ENCODE measurements around the gene REM2. TPM values are rescaled to one million over a fixed set of nuclear protein-coding genes. Genes with fewer than 3 reads are reported as not detected.
"Not testable (repeated sequence)": the region's sequence is repeated elsewhere in the genome, so short reads cannot be mapped to it uniquely, and the experiment has no call there.

Gene REM2
- total RNA-seq, 1 donor from 2014 or later = 3.0 TPM

DNA sequence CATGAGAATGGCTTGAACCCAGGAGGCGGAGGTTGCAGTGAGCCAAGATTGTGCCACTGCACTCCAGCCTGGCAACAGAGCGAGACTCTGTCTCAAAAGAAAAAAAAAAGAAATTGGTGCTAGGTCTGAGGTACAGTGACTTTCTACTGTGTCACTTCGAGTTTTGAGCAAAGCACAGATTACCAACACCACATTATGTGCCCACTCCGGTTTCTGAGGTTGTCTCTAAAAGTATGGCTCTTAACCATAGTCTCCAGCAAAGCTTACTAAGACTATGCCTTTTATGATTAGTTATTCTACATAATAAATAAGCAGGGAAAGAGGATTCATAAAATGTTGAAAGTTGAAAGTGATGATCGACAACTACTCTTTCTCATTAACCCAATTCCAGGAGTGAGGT, 27.9 kb downstream of the REM2 start:
- H3K27me3 Mint-ChIP-seq (ENCODE audit: low read depth) = no peaks in the 10 kb centered on the region
- H3K27ac Mint-ChIP-seq (ENCODE audit: unreplicated experiment) = no peak overlapping the region
- H3K4me1 Mint-ChIP-seq = peaks cover 5% of the 10 kb centered on the region
- H3K36me3 Mint-ChIP-seq (ENCODE audit: low read depth) = peaks cover 14% of the 10 kb centered on the region
- no peak overlapping the region for H3K4me3 Mint-ChIP-seq
- no peak for DNase-seq (ENCODE audit: low read depth, low spot score)
- H3K9me3 Mint-ChIP-seq = no peaks in the 10 kb centered on the region
- TF ChIP-seq, protein P1, sequence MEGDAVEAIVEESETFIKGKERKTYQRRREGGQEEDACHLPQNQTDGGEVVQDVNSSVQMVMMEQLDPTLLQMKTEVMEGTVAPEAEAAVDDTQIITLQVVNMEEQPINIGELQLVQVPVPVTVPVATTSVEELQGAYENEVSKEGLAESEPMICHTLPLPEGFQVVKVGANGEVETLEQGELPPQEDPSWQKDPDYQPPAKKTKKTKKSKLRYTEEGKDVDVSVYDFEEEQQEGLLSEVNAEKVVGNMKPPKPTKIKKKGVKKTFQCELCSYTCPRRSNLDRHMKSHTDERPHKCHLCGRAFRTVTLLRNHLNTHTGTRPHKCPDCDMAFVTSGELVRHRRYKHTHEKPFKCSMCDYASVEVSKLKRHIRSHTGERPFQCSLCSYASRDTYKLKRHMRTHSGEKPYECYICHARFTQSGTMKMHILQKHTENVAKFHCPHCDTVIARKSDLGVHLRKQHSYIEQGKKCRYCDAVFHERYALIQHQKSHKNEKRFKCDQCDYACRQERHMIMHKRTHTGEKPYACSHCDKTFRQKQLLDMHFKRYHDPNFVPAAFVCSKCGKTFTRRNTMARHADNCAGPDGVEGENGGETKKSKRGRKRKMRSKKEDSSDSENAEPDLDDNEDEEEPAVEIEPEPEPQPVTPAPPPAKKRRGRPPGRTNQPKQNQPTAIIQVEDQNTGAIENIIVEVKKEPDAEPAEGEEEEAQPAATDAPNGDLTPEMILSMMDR (conservative IDR thresholded peaks at IDR 0.05) = no peak

- H3K27me3 Mint-ChIP-seq (ENCODE audit: low read depth); DNase-seq (ENCODE audit: low read depth, low spot score); H3K9me3 Mint-ChIP-seq; H3K27ac Mint-ChIP-seq (ENCODE audit: unreplicated experiment): not testable (repeated sequence)
- Mint-ChIP-seq H3K4me1 (peaks cover 31% of the 10 kb centered on the region), H3K36me3 (ENCODE audit: low read depth) (peaks cover 12% of the 10 kb centered on the region), H3K4me3 (peak overlapping the region; percentile 57)
Measured at GRCh38 chr14:22914836-22915235, 31.8 kb downstream of the REM2 start.

DNA sequence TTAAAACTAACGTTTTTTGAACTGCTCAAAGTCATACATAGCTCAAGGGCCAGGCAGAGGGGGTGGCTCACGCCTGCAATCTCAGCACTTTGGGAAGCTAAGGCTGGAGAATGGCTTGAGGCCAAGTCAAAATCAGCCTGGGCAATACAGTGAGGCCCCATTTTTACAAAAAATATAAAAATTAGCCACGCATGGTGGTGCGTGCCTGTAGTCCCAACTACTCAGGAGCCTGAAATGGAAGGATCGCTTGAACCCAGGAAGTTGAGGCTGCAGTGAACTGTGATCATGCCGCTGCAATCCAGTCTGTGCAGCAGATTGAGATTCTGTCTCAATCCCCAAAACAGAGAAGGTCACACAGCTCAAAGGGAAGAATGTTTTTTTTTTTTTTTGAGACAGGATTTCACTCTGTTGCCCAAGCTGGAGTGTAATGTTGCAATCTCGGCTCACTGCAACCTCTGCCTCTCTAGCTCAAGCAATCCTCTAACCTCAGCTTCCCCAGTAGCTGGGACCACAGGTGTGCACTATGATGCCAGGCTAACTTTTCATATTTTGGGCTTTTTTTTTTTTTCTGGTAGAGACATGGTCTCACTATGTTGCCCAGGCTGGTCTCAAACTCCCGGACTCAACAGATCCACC, 33.0 kb downstream of the REM2 start:
- Mint-ChIP-seq H3K4me3 (peak overlapping the region; percentile 95), H3K27ac (ENCODE audit: unreplicated experiment) (no peak overlapping the region), H3K9me3 (no peaks in the 10 kb centered on the region), H3K36me3 (ENCODE audit: low read depth) (peaks cover 15% of the 10 kb centered on the region), H3K4me1 (peaks cover 34% of the 10 kb centered on the region), H3K27me3 (ENCODE audit: low read depth) (peaks cover 3% of the 10 kb centered on the region)
- TF ChIP-seq, protein P1 (conservative IDR thresholded peaks at IDR 0.05) = no peak
- DNase-seq (ENCODE audit: low read depth, low spot score) = no peak

DNA sequence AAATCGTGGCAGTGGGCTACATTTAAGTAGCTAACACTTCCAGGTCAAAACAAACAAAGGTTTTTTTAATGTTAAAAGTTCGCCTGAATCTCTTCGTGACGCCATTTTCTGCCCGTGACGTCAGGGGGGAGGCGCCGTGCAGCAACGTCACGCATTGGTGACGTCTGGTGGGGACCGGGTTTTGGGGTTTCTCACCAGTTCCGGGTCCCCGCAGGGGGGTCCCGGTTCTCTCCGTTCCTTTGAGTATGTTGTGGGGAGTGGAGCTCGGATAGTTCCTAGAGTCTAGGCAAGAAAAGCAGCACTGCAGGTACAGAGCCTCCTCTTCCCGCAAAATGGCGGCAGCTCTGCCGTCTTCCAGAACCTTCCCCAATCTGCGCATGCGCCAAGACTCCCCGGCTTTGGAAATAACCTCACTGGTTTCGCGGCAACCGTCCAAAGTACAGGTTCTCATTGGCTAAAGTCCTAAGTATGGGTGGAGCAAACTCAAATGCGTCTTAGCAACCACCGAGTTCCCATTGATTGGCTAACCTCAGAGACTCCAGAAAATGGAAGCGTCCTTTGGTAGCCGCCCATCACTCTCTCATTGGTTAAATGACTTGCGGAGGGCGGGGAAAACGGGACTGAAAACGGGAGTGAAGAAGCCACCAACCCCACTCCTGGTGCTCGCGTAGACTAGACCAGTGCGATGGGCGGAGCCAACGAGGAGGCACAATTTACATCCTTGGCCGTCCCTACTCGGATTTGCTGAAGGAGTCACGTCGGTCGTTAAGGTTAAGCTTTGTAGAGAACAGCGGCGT, 36.0 kb downstream of the REM2 start, which contains the start of gene RBM23:
TSS of gene RBM23 (minus strand) at position 346 of the 797 bp plus-strand sequence.
- peak; percentile 100 for DNase-seq (ENCODE audit: low read depth, low spot score)
- Mint-ChIP-seq H3K4me3 (peak within 1 kb of the TSS; percentile 95), H3K36me3 (ENCODE audit: low read depth) (peaks cover 24% of the 10 kb centered on the region), H3K9me3 (no peaks in the 10 kb centered on the region), H3K27me3 (ENCODE audit: low read depth) (peaks cover 3% of the 10 kb centered on the region), H3K4me1 (peaks cover 29% of the 10 kb centered on the region), H3K27ac (ENCODE audit: unreplicated experiment) (peak within 1 kb of the TSS; percentile 100)
- TF ChIP-seq, protein P1 (conservative IDR thresholded peaks at IDR 0.05) = no peak

DNA sequence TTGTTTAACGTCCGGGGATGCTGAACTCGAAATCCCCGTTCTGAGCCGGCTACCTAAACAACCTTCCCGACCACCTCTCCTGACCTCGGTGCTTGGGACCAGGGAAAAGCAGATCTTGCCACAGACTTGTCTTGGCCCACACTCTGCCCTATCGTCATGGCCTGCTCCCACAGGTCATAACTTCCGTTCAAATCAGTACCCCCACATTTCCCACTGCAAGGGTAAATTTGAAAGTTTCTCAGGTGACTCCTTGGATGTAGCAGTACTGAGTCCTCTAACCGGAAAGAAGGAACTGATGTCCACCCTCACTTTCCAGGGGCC, 36.5 kb downstream of the REM2 start:
- Mint-ChIP-seq H3K27ac (ENCODE audit: unreplicated experiment) (no peak overlapping the region), H3K4me3 (peak overlapping the region; percentile 95), H3K4me1 (peaks cover 29% of the 10 kb centered on the region), H3K9me3 (no peaks in the 10 kb centered on the region), H3K36me3 (ENCODE audit: low read depth) (peaks cover 22% of the 10 kb centered on the region), H3K27me3 (ENCODE audit: low read depth) (peaks cover 3% of the 10 kb centered on the region)
- TF ChIP-seq, protein P1 (conservative IDR thresholded peaks at IDR 0.05) = no peak
- DNase-seq (ENCODE audit: low read depth, low spot score) = no peak

DNA sequence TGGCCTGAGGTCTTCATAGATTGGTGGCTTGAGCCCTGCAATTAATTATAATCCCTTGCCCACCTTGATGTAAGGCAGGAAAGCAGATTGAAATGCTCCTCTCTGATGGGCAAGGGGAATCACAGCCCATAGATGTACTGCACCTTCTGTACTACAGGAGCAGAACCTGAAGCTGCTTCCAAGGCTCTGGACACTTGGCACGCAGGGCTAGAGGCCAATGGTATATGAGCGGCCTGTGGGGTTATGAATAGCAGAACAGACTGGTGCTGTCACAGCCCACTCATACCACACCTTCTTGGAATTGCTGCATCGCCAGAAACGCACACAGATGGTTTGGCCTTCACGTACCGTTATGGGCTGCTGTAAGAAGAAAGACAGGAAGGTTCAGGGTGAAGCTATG, 37.7 kb downstream of the REM2 start:
- peaks cover 24% of the 10 kb centered on the region for H3K36me3 Mint-ChIP-seq (ENCODE audit: low read depth)
- TF ChIP-seq, protein P1 (conservative IDR thresholded peaks at IDR 0.05) = no peak
- no peak for DNase-seq (ENCODE audit: low read depth, low spot score)
- no peak overlapping the region for H3K4me3 Mint-ChIP-seq
- peaks cover 29% of the 10 kb centered on the region for H3K4me1 Mint-ChIP-seq
- no peak overlapping the region for H3K27ac Mint-ChIP-seq (ENCODE audit: unreplicated experiment)
- H3K9me3 Mint-ChIP-seq = no peaks in the 10 kb centered on the region
- peaks cover 3% of the 10 kb centered on the region for H3K27me3 Mint-ChIP-seq (ENCODE audit: low read depth)

All from neural crest cell (in vitro differentiated cells).